ENCODE measurements around the gene AFG1L.
"Not testable (repeated sequence)": the region's sequence is repeated elsewhere in the genome, so short reads cannot be mapped to it uniquely, and the experiment has no call there.

Gene AFG1L

GRCh38 chr6:108531332-108531731 is 236.5 kb downstream of the AFG1L start:
- Histone ChIP-seq H3K4me3 (ENCODE audit: low read length) (no peak overlapping the region), H3K9ac (ENCODE audit: low read depth, low read length) (no peak overlapping the region), H3K36me3 (ENCODE audit: insufficient read depth, low read length) (no peaks in the 10 kb centered on the region), H3K4me1 (ENCODE audit: control insufficient read depth, insufficient read depth, low read length) (no peaks in the 10 kb centered on the region), H3K4me2 (ENCODE audit: low read length) (no peak overlapping the region), H3K27me3 (ENCODE audit: control insufficient read depth, insufficient read depth, low read length) (peaks cover 5% of the 10 kb centered on the region), H3K9me3 (replicated peaks; ENCODE audit: low read length) (no peaks in the 10 kb centered on the region)

- H3K27me3 ChIP-seq (ENCODE audit: control insufficient read depth, insufficient read depth, low read length) = peaks cover 5% of the 10 kb centered on the region
- H3K4me1 ChIP-seq (ENCODE audit: control insufficient read depth, insufficient read depth, low read length) = no peaks in the 10 kb centered on the region
- H3K4me2 ChIP-seq (ENCODE audit: low read length) = no peak overlapping the region
- H3K4me3 ChIP-seq (ENCODE audit: low read length) = no peak overlapping the region
- H3K9ac ChIP-seq (ENCODE audit: low read depth, low read length) = no peak overlapping the region
- H3K9me3 ChIP-seq (replicated peaks; ENCODE audit: low read length) = no peaks in the 10 kb centered on the region
- no peaks in the 10 kb centered on the region for H3K36me3 ChIP-seq (ENCODE audit: insufficient read depth, low read length)
These were observed 240.4 kb downstream of the AFG1L start for GRCh38 chr6:108535114-108535742.

GRCh38 chr6:108535920-108536535 is 241.2 kb downstream of the AFG1L start:
- H3K9ac ChIP-seq (ENCODE audit: low read depth, low read length); H3K4me3 ChIP-seq (ENCODE audit: low read length); H3K27me3 ChIP-seq (ENCODE audit: control insufficient read depth, insufficient read depth, low read length): not testable (repeated sequence)

GRCh38 chr6:108541843-108542759 is 247.2 kb downstream of the AFG1L start:
- H3K9me3 ChIP-seq (replicated peaks; ENCODE audit: low read length) = no peaks in the 10 kb centered on the region
- no peaks in the 10 kb centered on the region for H3K36me3 ChIP-seq (ENCODE audit: insufficient read depth, low read length)
- H3K9ac ChIP-seq (ENCODE audit: low read depth, low read length) = no peak overlapping the region
- no peaks in the 10 kb centered on the region for H3K27me3 ChIP-seq (ENCODE audit: control insufficient read depth, insufficient read depth, low read length)
- peak overlapping the region; percentile 71 for H3K4me2 ChIP-seq (ENCODE audit: low read length)
- H3K4me3 ChIP-seq (ENCODE audit: low read length) = peak overlapping the region; percentile 55
- no peaks in the 10 kb centered on the region for H3K4me1 ChIP-seq (ENCODE audit: control insufficient read depth, insufficient read depth, low read length)

More at GRCh38 chr6:108535920-108536535, 241.2 kb downstream of the AFG1L start:
- not testable (repeated sequence) for H3K4me2 ChIP-seq (ENCODE audit: low read length); H3K36me3 ChIP-seq (ENCODE audit: insufficient read depth, low read length); H3K4me1 ChIP-seq (ENCODE audit: control insufficient read depth, insufficient read depth, low read length); H3K9me3 ChIP-seq (replicated peaks; ENCODE audit: low read length)

GRCh38 chr6:108543175-108543940 is 248.5 kb downstream of the AFG1L start:
- H3K4me3 ChIP-seq (ENCODE audit: low read length) = no peak overlapping the region
- no peaks in the 10 kb centered on the region for H3K9me3 ChIP-seq (replicated peaks; ENCODE audit: low read length)
- H3K36me3 ChIP-seq (ENCODE audit: insufficient read depth, low read length) = no peaks in the 10 kb centered on the region
- no peaks in the 10 kb centered on the region for H3K27me3 ChIP-seq (ENCODE audit: control insufficient read depth, insufficient read depth, low read length)
- no peak overlapping the region for H3K4me2 ChIP-seq (ENCODE audit: low read length)
- H3K9ac ChIP-seq (ENCODE audit: low read depth, low read length) = no peak overlapping the region
- no peaks in the 10 kb centered on the region for H3K4me1 ChIP-seq (ENCODE audit: control insufficient read depth, insufficient read depth, low read length)

- H3K27me3 ChIP-seq (ENCODE audit: control insufficient read depth, insufficient read depth, low read length) = no peaks in the 10 kb centered on the region
- H3K9me3 ChIP-seq (replicated peaks; ENCODE audit: low read length) = no peaks in the 10 kb centered on the region
These were observed 249.8 kb downstream of the AFG1L start for GRCh38 chr6:108544606-108545005.

GRCh38 chr6:108546079-108547049 is 251.5 kb downstream of the AFG1L start:
- Histone ChIP-seq H3K9ac (ENCODE audit: low read depth, low read length) (no peak overlapping the region), H3K4me3 (ENCODE audit: low read length) (no peak overlapping the region), H3K27me3 (ENCODE audit: control insufficient read depth, insufficient read depth, low read length) (no peaks in the 10 kb centered on the region), H3K36me3 (ENCODE audit: insufficient read depth, low read length) (no peaks in the 10 kb centered on the region), H3K4me1 (ENCODE audit: control insufficient read depth, insufficient read depth, low read length) (no peaks in the 10 kb centered on the region), H3K9me3 (replicated peaks; ENCODE audit: low read length) (no peaks in the 10 kb centered on the region), H3K4me2 (ENCODE audit: low read length) (no peak overlapping the region)

More at GRCh38 chr6:108544606-108545005, 249.8 kb downstream of the AFG1L start:
- H3K4me2 ChIP-seq (ENCODE audit: low read length) = no peak overlapping the region
- H3K4me3 ChIP-seq (ENCODE audit: low read length) = no peak overlapping the region
- H3K36me3 ChIP-seq (ENCODE audit: insufficient read depth, low read length) = no peaks in the 10 kb centered on the region
- H3K4me1 ChIP-seq (ENCODE audit: control insufficient read depth, insufficient read depth, low read length) = no peaks in the 10 kb centered on the region
- no peak overlapping the region for H3K9ac ChIP-seq (ENCODE audit: low read depth, low read length)

GRCh38 chr6:108549241-108549640 is 254.4 kb downstream of the AFG1L start:
- no peaks in the 10 kb centered on the region for H3K27me3 ChIP-seq (ENCODE audit: control insufficient read depth, insufficient read depth, low read length)
- H3K9me3 ChIP-seq (replicated peaks; ENCODE audit: low read length) = no peaks in the 10 kb centered on the region
- no peaks in the 10 kb centered on the region for H3K36me3 ChIP-seq (ENCODE audit: insufficient read depth, low read length)
- no peaks in the 10 kb centered on the region for H3K4me1 ChIP-seq (ENCODE audit: control insufficient read depth, insufficient read depth, low read length)
- no peak overlapping the region for H3K9ac ChIP-seq (ENCODE audit: low read depth, low read length)
- H3K4me3 ChIP-seq (ENCODE audit: low read length) = no peak overlapping the region
- H3K4me2 ChIP-seq (ENCODE audit: low read length) = no peak overlapping the region

GRCh38 chr6:108549741-108550140 is 254.9 kb downstream of the AFG1L start:
- Histone ChIP-seq H3K4me1 (ENCODE audit: control insufficient read depth, insufficient read depth, low read length) (no peaks in the 10 kb centered on the region), H3K4me3 (ENCODE audit: low read length) (no peak overlapping the region), H3K9me3 (replicated peaks; ENCODE audit: low read length) (no peaks in the 10 kb centered on the region), H3K9ac (ENCODE audit: low read depth, low read length) (no peak overlapping the region), H3K27me3 (ENCODE audit: control insufficient read depth, insufficient read depth, low read length) (no peaks in the 10 kb centered on the region), H3K36me3 (ENCODE audit: insufficient read depth, low read length) (no peaks in the 10 kb centered on the region), H3K4me2 (ENCODE audit: low read length) (no peak overlapping the region)

- Histone ChIP-seq H3K36me3 (ENCODE audit: insufficient read depth, low read length) (no peaks in the 10 kb centered on the region), H3K27me3 (ENCODE audit: control insufficient read depth, insufficient read depth, low read length) (no peaks in the 10 kb centered on the region), H3K4me2 (ENCODE audit: low read length) (no peak overlapping the region), H3K4me3 (ENCODE audit: low read length) (no peak overlapping the region), H3K9me3 (replicated peaks; ENCODE audit: low read length) (no peaks in the 10 kb centered on the region), H3K9ac (ENCODE audit: low read depth, low read length) (no peak overlapping the region), H3K4me1 (ENCODE audit: control insufficient read depth, insufficient read depth, low read length) (peaks cover 3% of the 10 kb centered on the region)
These were observed 255.4 kb downstream of the AFG1L start for GRCh38 chr6:108550256-108550655.
